Measurements from ENCODE around the gene TIMP1.

Gene TIMP1

DNA sequence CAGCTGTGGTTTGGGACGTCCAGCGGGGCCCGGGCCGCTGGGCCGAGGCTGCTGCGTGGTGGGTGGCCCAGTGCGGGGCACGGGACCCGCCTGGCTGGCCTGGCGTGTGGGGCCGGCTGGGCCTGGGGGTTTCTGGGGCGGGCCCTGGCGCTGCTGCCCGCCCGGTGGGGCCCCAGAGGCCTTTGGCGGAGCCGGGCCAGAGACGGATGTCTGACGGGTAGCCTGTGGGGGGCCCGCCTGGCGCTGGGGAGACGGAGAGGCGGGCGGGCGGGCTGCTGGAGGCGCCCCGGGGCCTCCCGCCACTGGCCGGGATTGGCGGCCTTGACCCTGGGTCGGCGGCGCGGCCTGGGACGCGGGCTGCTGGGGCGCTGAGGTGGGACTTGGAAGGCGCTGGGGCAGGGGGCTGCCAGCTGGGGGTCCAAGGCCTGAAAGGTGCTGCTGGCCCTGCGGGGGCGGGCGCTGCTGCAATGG, 8.1 kb upstream of the TIMP1 start:
- DNase-seq: no peak

DNA sequence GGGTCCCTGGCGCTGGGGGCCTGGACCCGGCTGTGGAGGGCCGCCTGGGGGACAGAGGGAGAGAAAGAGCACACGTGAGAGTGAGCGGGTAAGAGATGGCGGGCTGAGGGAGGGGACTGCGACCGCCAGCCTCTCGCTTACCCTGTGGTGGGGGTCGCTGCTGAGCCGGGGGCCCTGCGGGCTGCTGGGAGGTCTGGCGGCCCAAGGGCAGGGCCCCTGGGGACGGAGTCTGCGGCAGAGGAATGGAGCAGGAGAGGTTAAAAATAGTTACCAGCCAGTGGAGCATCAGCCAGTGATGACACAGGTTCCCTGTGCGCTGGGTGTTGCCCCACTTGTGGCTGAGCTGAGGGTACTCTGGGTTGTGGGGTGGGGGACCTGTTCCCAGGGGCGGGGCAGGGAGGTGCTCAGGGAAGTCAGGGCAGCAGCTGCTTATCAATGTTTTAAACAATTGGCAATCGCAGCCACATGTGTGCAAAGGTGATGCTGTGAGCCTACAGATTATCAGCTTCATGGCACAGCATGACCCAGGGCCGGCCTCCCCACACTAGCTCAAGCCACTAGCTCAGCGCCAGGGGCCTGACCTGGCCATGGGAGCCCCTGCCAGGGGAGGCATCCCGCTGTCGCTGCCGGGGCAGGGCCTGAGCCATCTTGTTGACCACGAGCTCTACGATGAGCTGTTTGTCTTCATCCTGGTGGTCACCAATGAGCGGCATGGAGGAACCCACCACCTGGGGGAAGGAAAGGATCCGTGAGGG, 7.5 kb upstream of the TIMP1 start:
- no peak for DNase-seq

DNA sequence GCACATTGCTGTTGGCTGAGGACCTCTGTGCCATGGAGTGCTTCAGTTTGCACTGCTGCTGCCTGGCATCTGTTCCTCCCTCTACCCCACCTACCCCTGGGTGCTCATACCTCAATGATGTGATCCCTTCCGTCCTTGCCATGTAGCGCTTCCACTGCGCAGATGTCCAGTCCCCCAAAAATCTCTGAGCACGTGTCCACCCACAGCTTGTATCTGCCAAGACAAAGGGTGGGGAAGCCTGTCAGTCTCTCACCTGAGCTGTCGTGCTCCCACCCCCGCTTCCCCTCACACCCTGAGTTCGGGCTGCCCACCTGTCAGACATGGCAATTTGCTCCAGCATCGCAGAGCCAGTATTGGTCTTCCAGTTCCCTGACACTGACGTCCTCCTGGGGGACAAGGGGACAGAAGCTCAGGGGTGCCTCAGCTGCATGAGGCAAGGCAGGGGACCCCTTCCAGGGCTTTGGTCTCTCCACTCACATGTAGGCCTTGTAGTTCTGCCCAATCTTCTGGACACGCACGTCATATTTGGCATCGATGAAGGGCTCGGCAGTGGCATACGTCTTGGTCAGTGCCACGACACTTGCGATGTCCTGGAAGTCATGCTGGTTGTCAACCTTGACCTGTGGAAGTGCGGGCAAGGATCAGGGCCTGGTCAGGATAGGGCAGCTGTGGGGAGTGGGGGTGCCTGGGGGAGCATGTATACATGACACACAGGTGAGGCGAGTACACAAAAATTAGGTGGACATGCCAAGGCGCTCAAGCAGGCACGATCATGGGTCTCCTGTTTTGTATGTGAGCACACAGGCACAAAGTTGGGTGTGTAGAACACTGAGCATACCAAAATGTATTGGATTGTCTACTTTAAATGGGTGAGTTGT, 6.0 kb upstream of the TIMP1 start:
- no peak for DNase-seq

DNA sequence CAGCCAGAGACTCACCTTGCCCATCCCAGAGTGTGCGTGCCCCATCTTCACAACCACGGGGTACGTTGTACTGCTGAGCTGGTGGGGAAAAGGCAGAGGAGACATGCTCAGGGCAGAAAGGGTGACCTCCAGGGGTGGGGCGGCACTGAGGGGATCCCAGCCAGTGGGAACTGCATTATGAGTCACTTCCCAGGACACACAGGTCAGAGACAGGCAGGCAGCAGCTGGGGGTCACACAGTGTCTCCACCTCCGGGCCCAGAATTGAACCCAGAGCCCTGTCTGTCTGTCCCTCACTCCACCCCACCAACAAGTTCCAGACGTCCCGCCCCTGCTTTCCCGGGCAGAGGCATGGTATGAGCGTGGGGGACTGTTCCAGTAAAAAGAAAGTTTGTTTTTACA, 4.8 kb upstream of the TIMP1 start:
- DNase-seq: no peak

DNA sequence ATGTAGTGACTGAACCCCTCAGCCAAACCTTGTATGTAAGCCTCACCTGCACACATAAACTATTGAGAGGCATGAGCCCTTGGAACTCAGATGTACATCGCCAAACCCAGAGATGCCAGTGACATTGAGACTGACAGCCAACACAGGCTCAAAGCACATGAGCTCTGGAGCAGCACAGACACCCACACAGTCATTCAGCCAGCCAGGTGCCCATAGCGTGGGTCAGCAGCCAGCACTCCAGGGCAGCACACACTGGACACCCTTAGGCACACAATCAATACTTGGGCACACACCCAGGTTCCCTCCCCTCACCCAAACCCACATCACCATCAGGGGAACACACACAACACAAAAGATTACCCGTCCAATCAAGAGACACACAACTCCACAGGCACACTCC, 4.3 kb upstream of the TIMP1 start:
- no peak for DNase-seq

DNA sequence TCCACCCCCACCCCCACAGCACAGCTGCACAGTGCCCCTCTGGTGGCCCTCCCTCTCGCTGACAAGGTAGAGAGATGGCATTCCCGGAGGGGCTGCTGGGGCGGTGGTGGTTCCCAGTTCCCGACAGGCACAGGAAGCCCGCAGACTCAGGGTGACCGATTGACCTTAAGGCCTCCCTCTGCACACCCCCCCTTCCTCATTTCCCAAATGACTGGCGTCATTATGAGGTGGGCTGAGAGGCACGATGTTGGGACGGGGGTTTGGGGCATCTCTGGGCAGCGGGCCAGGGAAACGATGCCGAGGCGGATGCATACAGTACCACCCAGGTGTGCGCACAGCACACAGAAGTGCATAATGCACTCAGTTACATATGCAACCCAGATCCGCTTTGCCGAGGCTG, 3.5 kb upstream of the TIMP1 start:
- DNase-seq: no peak

DNA sequence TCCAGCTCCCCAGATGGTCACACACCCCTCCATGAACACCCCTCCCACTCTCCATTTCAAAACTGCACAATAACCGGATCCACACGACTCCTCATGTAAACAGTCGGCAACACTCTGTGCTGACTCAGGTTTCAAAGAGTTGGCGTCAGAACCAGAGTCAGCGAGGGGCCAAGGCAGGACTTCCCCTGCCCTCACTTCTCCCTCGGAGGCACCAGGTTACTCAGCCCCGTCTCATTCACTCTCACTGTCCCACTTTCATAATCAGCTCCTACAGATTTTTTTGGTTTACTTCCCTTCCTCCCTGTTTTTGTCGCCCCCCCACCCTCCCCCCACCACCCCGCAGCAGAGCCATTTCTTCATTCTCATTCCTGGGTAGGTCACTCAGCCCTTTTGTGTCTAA, 2.7 kb upstream of the TIMP1 start:
- no peak for DNase-seq

DNA sequence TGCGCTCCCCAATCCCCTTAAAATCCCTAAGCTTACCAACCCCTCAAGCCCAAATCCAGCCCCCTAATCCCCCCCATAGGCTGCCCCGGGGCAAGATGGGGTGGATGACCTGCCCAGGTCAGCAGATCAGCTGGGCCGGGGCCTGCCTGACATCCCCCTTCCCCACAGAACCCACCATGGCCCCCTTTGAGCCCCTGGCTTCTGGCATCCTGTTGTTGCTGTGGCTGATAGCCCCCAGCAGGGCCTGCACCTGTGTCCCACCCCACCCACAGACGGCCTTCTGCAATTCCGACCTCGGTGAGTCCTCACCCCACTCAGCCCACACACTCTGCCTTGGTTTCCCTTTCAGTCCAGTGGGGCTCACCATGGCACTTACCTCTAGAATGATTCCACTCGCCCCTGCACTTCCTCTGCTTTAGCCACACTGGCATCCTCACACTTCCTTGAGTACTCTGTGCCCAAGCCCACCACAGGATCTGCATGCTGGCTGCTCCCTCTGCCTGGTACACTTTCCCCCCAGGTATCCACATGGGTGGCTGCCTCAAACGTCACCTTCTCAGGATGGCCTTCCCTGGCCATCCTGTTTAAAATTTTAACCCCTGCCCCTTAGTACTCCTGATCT, 1.1 kb downstream of the TIMP1 start:
- no peak for DNase-seq

DNA sequence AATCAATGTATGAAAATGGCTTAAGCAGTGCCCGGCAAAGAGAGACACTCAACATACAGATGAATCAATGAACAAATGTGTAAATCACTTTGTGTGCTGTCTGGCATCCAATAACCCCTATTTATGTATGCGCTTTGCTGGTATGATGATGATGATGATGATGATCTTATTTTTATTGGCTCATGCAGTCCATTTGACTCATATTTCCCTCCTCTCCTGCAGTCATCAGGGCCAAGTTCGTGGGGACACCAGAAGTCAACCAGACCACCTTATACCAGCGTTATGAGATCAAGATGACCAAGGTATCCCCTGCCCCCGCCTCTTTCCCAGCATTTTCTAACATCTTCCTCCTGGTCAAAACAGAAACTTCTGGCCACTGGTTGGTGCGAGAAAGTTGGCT, 2.5 kb downstream of the TIMP1 start:
- no peak for DNase-seq

DNA sequence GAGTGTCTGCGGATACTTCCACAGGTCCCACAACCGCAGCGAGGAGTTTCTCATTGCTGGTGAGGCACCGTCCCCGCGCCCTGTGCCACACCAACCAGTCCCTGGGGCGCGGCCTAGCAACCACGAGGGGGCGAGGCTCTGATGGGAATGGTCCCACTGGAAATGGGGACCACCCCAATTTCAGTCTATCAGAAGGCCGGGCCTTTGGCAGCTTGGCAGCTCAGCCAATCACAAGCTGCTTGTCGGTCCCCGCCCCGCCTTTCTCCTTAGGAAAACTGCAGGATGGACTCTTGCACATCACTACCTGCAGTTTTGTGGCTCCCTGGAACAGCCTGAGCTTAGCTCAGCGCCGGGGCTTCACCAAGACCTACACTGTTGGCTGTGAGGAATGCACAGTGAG, 3.0 kb downstream of the TIMP1 start:
- peak; percentile 42 for DNase-seq

DNA sequence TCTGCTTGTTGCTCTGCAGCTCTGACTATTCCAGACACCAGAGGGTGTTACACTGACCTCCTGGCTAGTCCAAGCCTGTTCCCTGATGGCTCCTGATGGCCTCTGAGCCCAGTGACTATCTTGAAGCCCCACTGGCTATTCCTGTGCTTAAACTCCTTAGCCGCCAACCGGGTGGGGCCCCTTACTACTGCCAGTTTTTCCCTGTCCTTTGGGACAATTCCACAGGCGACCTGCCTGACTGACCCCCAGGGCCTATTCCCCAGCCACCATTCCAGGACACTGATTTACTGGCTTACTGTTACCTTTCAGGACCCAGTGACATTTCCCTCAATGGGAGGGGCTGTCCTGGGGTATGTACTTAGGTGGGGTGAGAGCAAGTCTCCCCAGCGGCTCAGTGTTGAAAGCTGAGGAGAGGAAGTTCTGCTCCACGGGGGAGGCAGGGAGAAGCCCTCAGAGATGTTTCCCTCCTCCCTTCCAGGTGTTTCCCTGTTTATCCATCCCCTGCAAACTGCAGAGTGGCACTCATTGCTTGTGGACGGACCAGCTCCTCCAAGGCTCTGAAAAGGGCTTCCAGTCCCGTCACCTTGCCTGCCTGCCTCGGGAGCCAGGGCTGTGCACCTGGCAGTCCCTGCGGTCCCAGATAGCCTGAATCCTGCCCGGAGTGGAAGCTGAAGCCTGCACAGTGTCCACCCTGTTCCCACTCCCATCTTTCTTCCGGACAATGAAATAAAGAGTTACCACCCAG, 4.0 kb downstream of the TIMP1 start:
- DNase-seq: peak; percentile 45

DNA sequence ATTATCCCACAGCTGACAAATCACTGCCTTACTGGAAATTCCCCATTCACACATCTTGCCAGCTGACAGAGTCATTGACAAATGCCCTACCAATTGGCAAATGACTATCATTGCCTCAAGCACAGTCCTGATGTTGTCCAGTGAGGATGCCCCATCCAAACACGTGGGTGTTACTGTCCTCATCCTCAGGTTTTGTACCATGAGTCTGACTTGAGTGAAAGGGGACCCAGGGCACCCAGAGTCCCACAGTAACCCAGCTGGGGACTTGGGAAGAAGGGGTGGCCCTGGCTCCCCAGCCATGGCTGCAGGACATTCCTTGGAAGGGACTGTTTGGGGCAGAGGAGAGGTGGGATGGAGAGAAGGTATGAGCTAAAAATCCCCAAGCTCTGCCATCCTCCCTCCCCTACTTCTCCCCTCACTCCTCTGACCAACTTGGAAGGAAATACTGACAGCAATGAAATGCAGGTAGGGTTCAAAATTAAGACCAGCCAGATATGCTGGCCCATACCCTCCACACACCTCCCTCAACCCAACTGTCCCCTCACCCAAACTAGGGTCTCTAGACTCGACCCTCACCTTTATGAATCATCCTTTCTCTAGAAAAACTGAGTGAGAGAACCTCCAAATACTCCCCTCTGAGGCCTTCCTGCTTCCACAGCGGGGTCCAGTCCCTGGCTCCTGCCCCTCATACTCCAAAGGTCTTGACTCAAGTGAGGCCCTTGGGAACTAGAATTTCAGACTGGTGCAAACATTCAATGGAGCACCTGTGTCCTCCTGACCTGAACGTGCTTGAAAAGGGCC, 5.1 kb downstream of the TIMP1 start:
- peak; percentile 44 for DNase-seq

DNA sequence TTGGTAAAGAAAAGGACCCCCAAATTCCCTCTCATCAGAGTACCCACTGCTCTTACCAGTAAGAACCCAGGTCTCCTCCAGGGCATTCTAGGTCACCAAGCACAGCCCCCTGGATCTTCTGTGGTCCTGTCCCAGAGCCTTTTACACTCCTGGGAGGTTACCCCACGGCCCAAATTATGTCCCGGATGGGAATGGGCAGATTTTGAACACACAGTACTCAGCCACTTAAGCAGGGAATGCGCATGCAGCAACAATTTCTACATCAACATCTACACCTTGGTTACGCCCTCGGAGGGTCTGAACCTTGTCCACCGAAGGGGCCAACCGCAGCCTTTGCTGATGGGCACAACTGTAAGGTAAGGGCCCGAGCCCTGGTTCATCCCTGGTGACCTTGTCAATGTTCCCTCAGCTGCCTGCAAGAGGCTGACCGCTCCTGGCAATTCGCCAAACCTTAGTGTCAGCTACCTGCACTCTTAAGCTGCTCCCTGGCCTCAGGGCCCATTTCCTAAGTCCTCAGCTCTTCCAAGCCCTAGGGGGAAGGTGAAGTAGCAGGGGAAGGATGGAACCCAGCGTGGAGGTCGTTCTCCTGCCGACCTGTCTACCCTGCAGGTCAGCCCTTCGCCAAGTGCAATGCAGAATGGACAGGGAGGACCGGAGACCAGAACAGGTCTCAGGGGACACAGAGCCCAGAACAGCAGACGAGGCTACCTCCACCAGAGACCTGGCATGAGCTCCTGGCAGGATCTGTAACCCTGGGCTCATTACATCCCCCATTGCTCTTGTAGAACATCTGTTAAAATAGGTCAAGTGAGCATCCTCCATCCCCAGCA, 5.9 kb downstream of the TIMP1 start:
- peak; percentile 44 for DNase-seq

DNA sequence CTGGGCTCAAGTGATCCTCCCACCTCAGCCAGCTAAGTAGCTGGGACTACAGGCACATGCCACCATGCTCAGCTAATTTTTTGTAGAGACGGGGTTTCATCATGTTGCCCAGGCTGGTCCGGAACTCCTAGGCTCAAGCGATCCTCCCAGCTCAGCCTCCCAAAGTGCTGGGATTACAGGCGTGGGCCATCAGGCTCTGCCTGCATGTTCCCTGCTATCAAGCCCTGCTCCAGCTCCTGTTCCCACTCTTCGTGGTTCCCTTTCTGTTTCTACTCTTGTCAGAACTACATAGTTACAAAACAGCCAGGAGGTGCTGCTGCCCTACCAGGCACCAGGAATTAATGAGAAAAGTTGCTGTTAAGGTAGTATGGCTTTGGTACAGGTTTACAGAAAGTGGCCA, 8.7 kb downstream of the TIMP1 start:
- DNase-seq: peak; percentile 33

DNA sequence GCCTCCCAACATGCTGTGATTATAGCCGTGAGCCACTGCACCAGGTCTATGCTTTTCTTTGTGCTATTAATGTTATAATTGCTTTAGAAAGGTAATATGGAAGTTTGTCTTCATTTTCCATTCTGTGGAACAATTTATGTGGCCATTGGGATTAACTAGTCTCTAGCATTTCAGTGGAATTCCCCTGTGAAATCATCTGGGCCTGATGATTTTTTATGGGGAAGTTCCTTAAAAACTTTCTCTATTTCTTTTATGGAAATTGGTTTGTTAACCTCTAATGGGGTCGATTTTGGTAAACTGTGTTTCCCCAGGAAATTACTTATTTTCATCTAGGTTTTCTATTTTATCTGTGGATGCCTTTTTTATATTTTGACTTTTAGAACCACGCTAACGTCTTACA, 11.3 kb downstream of the TIMP1 start:
- no peak for DNase-seq

DNA sequence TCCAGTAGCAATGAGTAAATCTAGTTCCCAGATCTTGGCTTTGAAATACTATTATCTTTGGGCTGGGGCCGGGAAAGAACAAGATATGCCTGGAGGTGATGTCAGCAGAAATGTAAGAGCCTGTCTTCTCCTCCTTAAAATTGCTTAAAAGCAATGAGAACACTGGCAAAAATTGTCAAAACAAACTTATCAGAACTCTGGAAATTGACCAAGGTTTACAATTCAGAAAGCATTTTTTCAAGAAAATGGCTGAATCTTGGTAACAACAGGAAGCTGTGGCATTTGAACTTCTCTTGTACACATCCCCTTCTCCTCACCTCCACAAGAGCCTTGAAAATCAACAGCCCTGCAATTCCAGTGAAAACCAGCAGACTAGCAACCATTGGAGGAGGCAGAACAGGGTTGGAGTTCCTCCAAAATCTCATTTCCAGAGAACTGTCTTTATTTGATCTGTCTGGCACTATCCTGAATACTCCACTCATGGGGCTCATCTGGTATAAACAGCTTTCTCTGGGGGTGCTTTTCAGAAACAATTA, 13.5 kb downstream of the TIMP1 start:
- peak; percentile 33 for DNase-seq

DNA sequence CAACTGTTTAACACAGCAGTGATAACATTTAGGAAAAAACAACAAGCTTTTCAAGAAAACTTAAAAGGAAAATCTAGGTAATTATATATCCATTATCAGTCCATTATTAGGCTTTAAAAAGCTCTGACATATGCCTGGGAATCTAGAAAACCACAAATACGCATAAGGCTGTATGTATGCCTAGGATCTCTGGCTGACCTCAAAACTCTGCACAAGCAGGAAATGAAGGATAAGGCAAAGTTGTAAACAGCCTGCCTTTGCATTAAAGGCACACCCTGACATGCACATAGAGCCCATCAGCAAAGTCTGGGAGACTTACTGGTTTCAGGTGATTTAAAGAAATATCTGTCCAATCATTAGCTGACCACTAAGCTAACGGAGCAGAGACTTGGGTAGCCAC, 14.0 kb downstream of the TIMP1 start:
- no peak for DNase-seq

DNA sequence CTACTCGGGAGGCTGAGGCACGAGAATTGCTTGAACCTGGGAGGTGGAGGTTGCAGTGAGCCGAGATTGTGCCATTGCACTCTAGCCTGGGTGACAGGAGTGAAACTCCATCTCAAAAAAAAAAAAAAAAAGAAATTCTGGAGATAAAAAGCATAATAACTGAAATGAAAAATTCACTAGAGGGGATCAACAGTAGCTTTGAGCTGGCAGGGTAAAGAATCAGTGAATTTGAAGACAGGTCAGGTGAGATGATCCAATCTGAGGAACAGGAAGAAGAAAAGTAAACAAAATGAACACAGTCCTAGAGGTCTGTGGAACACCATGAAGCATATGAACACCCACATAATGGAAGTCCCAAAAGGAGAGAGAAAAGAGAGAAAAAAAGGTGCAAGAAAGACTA, 15.0 kb downstream of the TIMP1 start:
- DNase-seq: no peak

DNA sequence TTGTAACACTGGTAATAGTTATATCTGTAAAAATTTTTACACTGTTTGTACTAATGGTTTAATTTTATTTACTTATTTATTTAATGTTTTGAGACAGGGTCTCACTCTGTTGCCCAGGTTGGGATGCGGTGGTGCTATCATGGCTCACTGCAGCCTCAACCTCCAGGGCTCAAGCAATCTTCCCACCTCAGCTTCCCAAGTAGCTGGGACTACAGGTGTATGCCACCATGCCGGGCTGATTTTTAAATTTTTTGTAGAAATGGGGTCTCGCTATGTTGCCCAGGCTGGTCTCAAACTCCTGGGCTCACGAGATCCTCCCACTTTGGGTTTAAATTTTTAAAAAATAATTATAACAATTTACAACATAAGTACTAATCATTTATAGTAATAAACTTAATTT, 20.9 kb downstream of the TIMP1 start:
- peak; percentile 19 for DNase-seq

DNA sequence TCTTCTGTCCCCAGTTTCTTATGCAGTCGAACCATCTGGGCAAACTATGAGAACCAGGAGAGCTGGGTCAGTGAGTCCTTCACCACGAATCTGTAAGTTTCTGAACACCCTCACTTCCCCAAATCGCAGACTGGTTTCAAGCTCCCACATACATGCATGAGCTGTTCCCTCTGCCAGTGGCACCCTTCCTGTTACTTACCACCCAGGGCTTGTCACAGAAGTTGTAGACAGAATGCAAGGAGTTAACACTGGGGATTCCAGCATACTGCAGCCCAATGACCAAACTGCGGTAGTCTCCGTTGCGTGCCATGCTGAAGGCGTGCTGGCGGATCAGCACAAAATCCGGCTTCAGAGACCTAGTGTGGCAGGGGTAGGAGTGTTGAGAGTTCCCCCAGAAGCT, 22.8 kb downstream of the TIMP1 start:
- DNase-seq: peak; percentile 38

DNA sequence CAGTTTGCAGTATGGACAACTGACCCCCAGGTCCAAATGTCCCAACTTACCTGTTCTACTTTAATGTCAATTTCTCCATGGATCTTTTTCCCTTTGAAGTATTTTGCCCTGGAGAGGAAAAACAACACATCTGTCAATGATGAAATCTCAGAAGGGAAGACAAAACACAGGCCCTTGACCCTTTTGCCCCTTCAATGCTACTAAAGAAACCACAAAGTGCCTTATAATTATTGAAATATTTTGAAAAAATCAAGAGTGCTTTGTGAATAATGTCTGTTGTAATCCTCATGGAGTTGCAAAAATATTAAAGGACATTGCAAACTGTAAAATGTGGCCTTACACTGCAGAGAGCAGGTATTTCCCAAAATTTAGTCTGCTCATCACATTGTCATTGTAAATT, 24.9 kb downstream of the TIMP1 start:
- DNase-seq: no peak

Measured in activated CD8-positive, alpha-beta memory T cell treated with anti-CD3 and anti-CD28 coated beads for 24 hours (primary cell).